A673 (cell line): Measurements from ENCODE around the gene DESI2. TPM values are rescaled to one million over a fixed set of nuclear protein-coding genes. Genes with fewer than 3 reads are reported as not detected.

Source experiments
- BruUV-seq: library from RNA; stranded (reverse); fragments of 400-500 nt; replicated peaks from 2 replicates; lab custom pipeline; 2021; lab: Mats Ljungman, UMichigan
- CTCF ChIA-PET: fragments of 300-600 bp; sonication (Branson Sonifier 250); formaldehyde crosslinking; loops from one replicate; lab custom pipeline; 2022; ENCODE audit warnings: antibody characterized with exemption; lab: Charles Lee
- POLR2A ChIA-PET: fragments of 300-600 bp; sonication (Branson Sonifier 250); formaldehyde crosslinking; loops from one replicate; lab custom pipeline; 2022; ENCODE audit warnings: antibody characterized with exemption; ENCODE audit not compliant: low non-redundant PET; lab: Charles Lee
- DNase-seq: peaks from one replicate; pipeline ENCODE4 v3.0.0-alpha.2; 2015; ENCODE audit warnings: low spot score
- H3K27ac ChIP-seq: fragments of 200-600 bp; sonication (generic); 2 replicates; pipeline ENCODE4 v1.5.1; 2016; ENCODE audit warnings: mixed run types, low read depth, mild to moderate bottlenecking, mixed read lengths, antibody characterized with exemption, low read length; ENCODE audit not compliant: poor library complexity, severe bottlenecking
- H3K27me3 ChIP-seq: fragments of 200-600 bp; sonication (generic); replicated peaks from 2 replicates; pipeline ENCODE4 v1.6.1; 2017; ENCODE audit warnings: mixed run types, low read depth, mild to moderate bottlenecking, mixed read lengths, antibody characterized with exemption, low read length; ENCODE audit not compliant: insufficient read depth, poor library complexity
- H3K36me3 ChIP-seq: fragments of 200-600 bp; sonication (generic); 2 replicates; pipeline ENCODE4 v1.6.1; 2016; ENCODE audit warnings: mixed run types, mild to moderate bottlenecking, mixed read lengths, antibody characterized with exemption, low read length; ENCODE audit not compliant: insufficient read depth, poor library complexity, severe bottlenecking
- H3K4me1 ChIP-seq: fragments of 200-600 bp; sonication (generic); 2 replicates; pipeline ENCODE4 v1.6.1; 2017; ENCODE audit warnings: mixed run types, mild to moderate bottlenecking, mixed read lengths, antibody characterized with exemption, low read length; ENCODE audit not compliant: insufficient read depth, poor library complexity, severe bottlenecking
- H3K4me3 ChIP-seq: fragments of 200-600 bp; sonication (generic); 2 replicates; pipeline ENCODE4 v1.5.1; 2016; ENCODE audit warnings: low read depth, mixed run types, mild to moderate bottlenecking, mixed read lengths, low read length; ENCODE audit not compliant: poor library complexity, severe bottlenecking
- H3K9me3 ChIP-seq: fragments of 200-600 bp; sonication (generic); 2 replicates; pipeline ENCODE4 v1.6.1; 2016; ENCODE audit warnings: mixed run types, low read depth, mild to moderate bottlenecking, mixed read lengths, antibody characterized with exemption, low read length; ENCODE audit not compliant: poor library complexity, severe bottlenecking
- CTCF ChIP-seq: fragments of 300-800, 200-600 bp; sonication (generic); conservative IDR thresholded peaks from 2 replicates; pipeline ENCODE4 v1.5.1; 2017; ENCODE audit warnings: low read depth, mild to moderate bottlenecking, antibody characterized with exemption, low read length, moderate library complexity, mixed read lengths
- EZH2 ChIP-seq: fragments of 200-600 bp; sonication (generic); IDR thresholded peaks from 2 replicates; pipeline ENCODE4 v1.6.1; 2017; ENCODE audit warnings: borderline replicate concordance, low read depth, mild to moderate bottlenecking, mixed read lengths, antibody characterized with exemption, low read length; ENCODE audit not compliant: poor library complexity, severe bottlenecking
- intact Hi-C: fragments of 100-400 bp; cut with micrococcal nuclease; formaldehyde crosslinking; loops from one replicate; pipeline ENCODE4 v1.10.0; 2022; ENCODE audit not compliant: unreplicated experiment
- total RNA-seq: library from RNA; stranded (reverse); gene quantifications from 2 replicates; pipeline ENCODE4 v1.2.3, GENCODE V29; 2021

The DESI2 gene
- total RNA-seq, 1 experiment from 2014 or later, result 47.7 TPM

- BruUV-seq, result no TSS peak
- H3K4me1 ChIP-seq, result no peaks in the 10 kb centered on the region
- H3K4me3 ChIP-seq, result no peak overlapping the region
- H3K27me3 ChIP-seq, result no peaks in the 10 kb centered on the region
- ChIA-PET CTCF (no interaction called here), POLR2A (interaction anchor here (0.6 kb wide), 1 partner anchor 23 kb away, joined by 3 read pairs; no protein-coding TSS in a partner anchor)
- no peaks in the 10 kb centered on the region for H3K9me3 ChIP-seq
- DNase-seq, result no peak
- intact Hi-C loops, result no loop called here
- TF ChIP-seq CTCF, result no peak
- TF ChIP-seq EZH2, result no peak
- no peak overlapping the region for H3K27ac ChIP-seq
- no peaks in the 10 kb centered on the region for H3K36me3 ChIP-seq
Observed at GRCh38 chr1:244626709-244627108, 26.2 kb upstream of the DESI2 start.

GRCh38 chr1:244628789-244629188, 24.1 kb upstream of the DESI2 start:
- TF ChIP-seq EZH2, result no peak
- no peak for TF ChIP-seq CTCF
- ChIA-PET POLR2A (interaction anchor here (0.7 kb wide), 1 partner anchor 1299 kb away, joined by 3 read pairs; no protein-coding TSS in a partner anchor), CTCF (no interaction called here)
- Histone ChIP-seq H3K4me1 (no peaks in the 10 kb centered on the region), H3K27ac (no peak overlapping the region), H3K9me3 (no peaks in the 10 kb centered on the region), H3K4me3 (no peak overlapping the region), H3K36me3 (no peaks in the 10 kb centered on the region), H3K27me3 (peaks cover 6% of the 10 kb centered on the region)
- intact Hi-C loops, result no loop called here
- no TSS peak for BruUV-seq
- DNase-seq, result no peak

DNA sequence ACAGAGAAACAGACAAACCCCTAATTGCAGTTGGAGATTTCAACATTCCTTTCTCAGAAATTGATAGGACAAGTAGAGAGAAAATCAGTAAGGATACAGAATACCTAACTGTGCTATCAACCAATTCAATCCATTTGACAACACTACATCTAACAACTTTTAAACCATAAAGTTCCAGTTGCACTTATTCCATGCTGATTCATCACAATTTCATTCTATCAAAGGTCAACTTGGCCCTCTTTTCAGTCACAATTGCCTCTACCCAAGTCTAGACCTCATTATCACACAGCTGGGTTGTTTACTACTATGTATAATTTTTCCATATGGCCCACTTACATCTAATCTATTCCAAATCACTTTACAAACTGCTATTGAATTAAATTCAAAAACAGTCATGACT, 19.8 kb upstream of the DESI2 start:
- Histone ChIP-seq H3K9me3 (no peaks in the 10 kb centered on the region), H3K27me3 (peaks cover 12% of the 10 kb centered on the region), H3K4me1 (no peaks in the 10 kb centered on the region), H3K27ac (no peak overlapping the region), H3K36me3 (no peaks in the 10 kb centered on the region), H3K4me3 (no peak overlapping the region)
- no peak for TF ChIP-seq CTCF
- TF ChIP-seq EZH2, result no peak
- ChIA-PET CTCF (no interaction called here), POLR2A (no interaction called here)
- no peak for DNase-seq
- intact Hi-C loops, result no loop called here
- no TSS peak for BruUV-seq
